Upper lobe of left lung (tissue), 4 donors: ENCODE measurements around the gene FXYD7.

Source experiments
- POLR2A ChIP-seq, 4 donors: fragments of 450-650 bp; IDR thresholded peaks; one replicate each; pipeline ENCODE4 v1.5.1; 2016 to 2017; ENCODE audit warnings: antibody characterized with exemption in 4 of 4, mild to moderate bottlenecking in 2 of 4
- POLR2AphosphoS5 ChIP-seq, 2 donors: sonication (generic); formaldehyde crosslinking; IDR thresholded peaks; one replicate each; pipeline ENCODE4 v1.5.1; 2017; ENCODE audit warnings: antibody characterized with exemption in 2 of 2

- TF ChIP-seq POLR2A (IDR thresholded peaks at IDR 0.05), result no peak
- no peak for TF ChIP-seq POLR2AphosphoS5 (IDR thresholded peaks at IDR 0.05)
Measured at GRCh38 chr19:35179830-35180229, 36.8 kb downstream of the FXYD7 start.
